ENCODE data around the gene GRM4. TPM values are rescaled to one million over a fixed set of nuclear protein-coding genes. Genes with fewer than 3 reads are reported as not detected.

Gene GRM4
- total RNA-seq, 4 donors from 2014 or later: not detected

DNA sequence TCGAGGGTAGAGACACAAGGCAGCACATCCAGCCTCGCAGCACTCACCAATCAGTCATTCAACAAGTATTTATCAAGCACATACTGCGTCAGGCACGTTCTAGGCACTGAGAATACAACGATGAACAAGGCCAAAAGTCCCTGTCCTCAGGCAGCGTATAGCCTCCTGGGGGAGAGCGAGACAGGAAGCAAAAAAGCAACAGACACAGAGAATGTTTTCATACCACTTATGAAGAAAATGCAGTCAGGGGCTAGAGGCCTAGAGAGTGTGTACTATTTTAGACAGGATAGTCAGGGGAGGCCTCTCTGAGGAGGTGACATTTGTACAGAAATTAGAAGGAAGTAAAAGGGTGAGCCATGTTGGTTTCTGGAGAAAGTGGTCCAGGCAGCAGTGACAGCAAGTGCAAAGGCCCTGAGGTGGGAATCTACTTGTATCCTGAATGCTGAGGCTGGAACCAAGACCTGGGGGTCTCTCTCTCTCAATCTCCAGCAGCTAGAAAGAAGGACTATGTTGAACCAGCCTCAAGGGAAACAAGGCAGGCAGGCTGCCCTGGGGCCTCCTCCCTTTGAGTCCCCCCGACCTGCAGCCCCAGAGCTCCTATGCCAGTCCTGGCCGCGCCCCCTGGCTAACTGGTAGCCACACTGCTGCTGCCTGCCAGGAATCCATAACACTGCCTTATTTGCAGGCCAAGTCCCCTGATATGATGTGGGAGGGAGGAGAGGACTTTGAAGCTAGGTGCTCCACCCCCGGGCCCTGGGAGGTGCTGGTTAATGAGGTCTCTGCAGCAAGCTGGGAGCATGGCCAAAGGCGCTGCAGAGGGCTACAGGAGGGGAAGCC, 151.2 kb downstream of the GRM4 start:
- WGBS: 80% methylated on average over 8 of the region's 12 CpGs
- peaks cover 8% of the 10 kb centered on the region for H3K4me1 ChIP-seq

GRCh38 chr6:33993653-33994471, 152.0 kb downstream of the GRM4 start:
- H3K36me3 ChIP-seq: no peaks in the 10 kb centered on the region
- peak; percentile 20 to 67 for DNase-seq (ENCODE audit: low spot score in 2 of 2)
- 74% methylated on average over 17 of the region's 21 CpGs for WGBS
- no peaks in the 10 kb centered on the region for H3K9me3 ChIP-seq
- peaks cover 8% of the 10 kb centered on the region for H3K27me3 ChIP-seq
- H3K27ac ChIP-seq: no peak overlapping the region
- TF ChIP-seq POLR2AphosphoS5 (IDR thresholded peaks at IDR 0.05): no peak
- TF ChIP-seq EP300 (IDR thresholded peaks at IDR 0.05): no peak
- TF ChIP-seq, protein P1, sequence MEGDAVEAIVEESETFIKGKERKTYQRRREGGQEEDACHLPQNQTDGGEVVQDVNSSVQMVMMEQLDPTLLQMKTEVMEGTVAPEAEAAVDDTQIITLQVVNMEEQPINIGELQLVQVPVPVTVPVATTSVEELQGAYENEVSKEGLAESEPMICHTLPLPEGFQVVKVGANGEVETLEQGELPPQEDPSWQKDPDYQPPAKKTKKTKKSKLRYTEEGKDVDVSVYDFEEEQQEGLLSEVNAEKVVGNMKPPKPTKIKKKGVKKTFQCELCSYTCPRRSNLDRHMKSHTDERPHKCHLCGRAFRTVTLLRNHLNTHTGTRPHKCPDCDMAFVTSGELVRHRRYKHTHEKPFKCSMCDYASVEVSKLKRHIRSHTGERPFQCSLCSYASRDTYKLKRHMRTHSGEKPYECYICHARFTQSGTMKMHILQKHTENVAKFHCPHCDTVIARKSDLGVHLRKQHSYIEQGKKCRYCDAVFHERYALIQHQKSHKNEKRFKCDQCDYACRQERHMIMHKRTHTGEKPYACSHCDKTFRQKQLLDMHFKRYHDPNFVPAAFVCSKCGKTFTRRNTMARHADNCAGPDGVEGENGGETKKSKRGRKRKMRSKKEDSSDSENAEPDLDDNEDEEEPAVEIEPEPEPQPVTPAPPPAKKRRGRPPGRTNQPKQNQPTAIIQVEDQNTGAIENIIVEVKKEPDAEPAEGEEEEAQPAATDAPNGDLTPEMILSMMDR (IDR thresholded peaks at IDR 0.05): no peak
- no peak for TF ChIP-seq POLR2A (IDR thresholded peaks at IDR 0.05)
- H3K4me1 ChIP-seq: peaks cover 8% of the 10 kb centered on the region
- H3K4me3 ChIP-seq: no peak overlapping the region

More for the DNA sequence above, 151.2 kb downstream of the GRM4 start:
- Histone ChIP-seq H3K36me3 (no peaks in the 10 kb centered on the region), H3K27me3 (peaks cover 8% of the 10 kb centered on the region), H3K4me3 (no peak overlapping the region), H3K27ac (no peak overlapping the region), H3K9me3 (no peaks in the 10 kb centered on the region)
- DNase-seq (ENCODE audit: low spot score in 2 of 2): peak; percentile 60 to 76
- TF ChIP-seq, protein P1 (IDR thresholded peaks at IDR 0.05): no peak
- no peak for TF ChIP-seq EP300 (IDR thresholded peaks at IDR 0.05)
- TF ChIP-seq POLR2A (IDR thresholded peaks at IDR 0.05): no peak
- no peak for TF ChIP-seq POLR2AphosphoS5 (IDR thresholded peaks at IDR 0.05)

GRCh38 chr6:33993091-33993490, 152.8 kb downstream of the GRM4 start:
- no peaks in the 10 kb centered on the region for H3K36me3 ChIP-seq
- H3K4me1 ChIP-seq: peaks cover 8% of the 10 kb centered on the region
- peaks cover 8% of the 10 kb centered on the region for H3K27me3 ChIP-seq
- H3K9me3 ChIP-seq: no peaks in the 10 kb centered on the region
- TF ChIP-seq, protein P1 (IDR thresholded peaks at IDR 0.05): no peak
- no peak for TF ChIP-seq EP300 (IDR thresholded peaks at IDR 0.05)
- TF ChIP-seq POLR2AphosphoS5 (IDR thresholded peaks at IDR 0.05): no peak
- TF ChIP-seq POLR2A (IDR thresholded peaks at IDR 0.05): no peak
- H3K4me3 ChIP-seq: no peak overlapping the region
- no peak overlapping the region for H3K27ac ChIP-seq
- 67% methylated on average over 11 of the region's 11 CpGs for WGBS
- DNase-seq (ENCODE audit: low spot score in 2 of 2): peak; percentile 27 to 29

GRCh38 chr6:33992191-33992590, 153.7 kb downstream of the GRM4 start:
- TF ChIP-seq, protein P1 (IDR thresholded peaks at IDR 0.05): no peak
- no peak for TF ChIP-seq POLR2A (IDR thresholded peaks at IDR 0.05)
- no peak for TF ChIP-seq POLR2AphosphoS5 (IDR thresholded peaks at IDR 0.05)
- no peak for TF ChIP-seq EP300 (IDR thresholded peaks at IDR 0.05)
- 84% methylated on average over 13 of the region's 13 CpGs for WGBS
- no peak overlapping the region for H3K4me3 ChIP-seq
- no peaks in the 10 kb centered on the region for H3K9me3 ChIP-seq
- H3K4me1 ChIP-seq: peaks cover 8% of the 10 kb centered on the region
- no peaks in the 10 kb centered on the region for H3K36me3 ChIP-seq
- peaks cover 12% of the 10 kb centered on the region for H3K27me3 ChIP-seq
- DNase-seq (ENCODE audit: low spot score in 2 of 2): peak; percentile 21 to 44
- no peak overlapping the region for H3K27ac ChIP-seq

- Histone ChIP-seq H3K27ac (no peak overlapping the region), H3K4me3 (no peak overlapping the region), H3K4me1 (peaks cover 8% of the 10 kb centered on the region), H3K9me3 (no peaks in the 10 kb centered on the region), H3K27me3 (peaks cover 12% of the 10 kb centered on the region), H3K36me3 (no peaks in the 10 kb centered on the region)
- DNase-seq (ENCODE audit: low spot score in 2 of 2): no peak
- no peak for TF ChIP-seq POLR2A (IDR thresholded peaks at IDR 0.05)
- TF ChIP-seq POLR2AphosphoS5 (IDR thresholded peaks at IDR 0.05): no peak
- TF ChIP-seq, protein P1 (IDR thresholded peaks at IDR 0.05): no peak
- no peak for TF ChIP-seq EP300 (IDR thresholded peaks at IDR 0.05)
- WGBS: 96% methylated on average over 4 of the region's 4 CpGs
Observed at GRCh38 chr6:33991610-33992009, 154.3 kb downstream of the GRM4 start.
